GM18868 (cell line): ENCODE measurements around the gene TSPAN16.

ENCODE experiments used
- ATAC-seq: cut with Tn5 transposase; IDR thresholded peaks from one replicate; pipeline ENCODE4 v1.9.1; 2021; ENCODE audit warnings: mild to moderate bottlenecking, moderate library complexity; ENCODE audit not compliant: unreplicated experiment

TSPAN16 gene

GRCh38 chr19:11267316-11268085 is 28.5 kb upstream of the TSPAN16 start:
- no peak for ATAC-seq

- ATAC-seq: no peak
Measured at GRCh38 chr19:11268783-11269267, 27.1 kb upstream of the TSPAN16 start.

DNA sequence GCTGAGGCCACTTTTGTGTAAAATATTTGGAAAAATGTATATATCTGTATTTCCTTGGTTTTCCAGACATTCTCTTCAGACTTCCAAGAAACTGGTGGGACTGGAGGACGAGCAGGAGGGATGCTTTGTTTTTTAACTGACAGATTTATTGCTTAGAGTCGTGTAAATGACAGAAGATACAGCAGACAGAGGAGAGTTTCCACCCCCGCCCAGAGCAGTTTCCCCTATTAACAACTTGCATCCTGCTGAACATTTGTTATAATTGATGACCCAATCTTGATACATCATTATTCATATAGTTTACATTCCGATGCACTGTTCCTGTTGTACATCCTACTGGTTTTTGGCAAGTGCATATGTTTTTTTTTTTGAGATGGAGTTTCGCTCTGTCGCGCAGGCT is 26.6 kb upstream of the TSPAN16 start:
- no peak for ATAC-seq

DNA sequence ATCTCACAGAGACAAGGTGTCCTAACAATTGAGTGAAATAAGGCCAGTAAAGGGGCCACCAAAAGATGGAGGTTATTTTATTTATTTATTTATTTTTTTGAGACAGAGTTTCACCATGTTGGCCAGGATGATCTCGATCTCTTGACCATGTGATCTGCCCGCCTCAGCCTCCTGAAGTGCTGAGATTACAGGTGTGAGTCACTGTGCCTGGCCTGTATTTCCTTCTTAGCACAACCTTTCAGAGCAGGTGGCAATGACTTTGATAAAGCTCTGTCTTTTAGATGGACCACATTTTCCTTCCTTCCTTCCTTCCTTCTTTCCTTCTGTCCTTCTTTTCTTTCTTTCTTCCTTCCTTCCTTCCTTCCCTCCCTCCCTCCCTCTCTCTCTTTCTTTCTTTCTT is 22.7 kb upstream of the TSPAN16 start:
- ATAC-seq: no peak

- ATAC-seq: no peak
Measured at GRCh38 chr19:11273989-11274388, 22.0 kb upstream of the TSPAN16 start.

- ATAC-seq: no peak
Measured at GRCh38 chr19:11274533-11275086, 21.4 kb upstream of the TSPAN16 start.

- ATAC-seq: no peak
Measured at GRCh38 chr19:11278670-11279069, 17.3 kb upstream of the TSPAN16 start.

- ATAC-seq: no peak
Measured at GRCh38 chr19:11279505-11280236, 16.3 kb upstream of the TSPAN16 start.

DNA sequence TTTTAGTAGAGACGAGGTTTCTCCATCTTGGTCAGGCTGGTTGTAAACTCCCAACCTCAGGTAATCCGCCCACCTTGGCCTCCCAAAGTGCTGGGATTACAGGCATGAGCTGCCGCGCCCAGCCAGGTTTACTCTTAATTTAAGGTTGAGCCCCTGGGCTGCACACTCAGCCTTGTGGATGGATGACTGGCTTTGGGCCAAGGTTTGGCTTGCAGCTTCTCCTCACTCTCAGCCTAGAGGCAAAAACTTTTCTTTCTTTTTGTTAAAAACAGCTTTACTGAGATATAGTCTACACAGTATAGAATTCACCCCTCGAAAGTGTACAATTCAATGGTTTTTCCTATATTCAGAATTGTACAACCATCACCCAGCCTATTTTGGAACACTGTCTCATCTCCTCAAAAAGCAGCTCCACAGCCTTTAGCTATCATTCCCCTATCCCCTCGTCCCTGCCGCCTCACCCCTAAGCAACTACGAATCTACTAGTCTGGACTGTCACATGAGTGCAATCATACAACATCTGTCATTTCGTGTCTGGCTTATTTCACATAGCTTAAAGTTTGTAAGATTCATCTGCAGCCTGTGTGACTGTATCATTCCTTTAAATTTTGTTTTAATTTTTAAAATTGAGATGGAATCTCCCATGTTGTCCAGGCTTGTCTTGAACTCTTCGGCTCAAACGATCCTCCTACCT is 14.5 kb upstream of the TSPAN16 start:
- ATAC-seq: no peak

GRCh38 chr19:11284515-11284914 is 11.4 kb upstream of the TSPAN16 start:
- no peak for ATAC-seq

DNA sequence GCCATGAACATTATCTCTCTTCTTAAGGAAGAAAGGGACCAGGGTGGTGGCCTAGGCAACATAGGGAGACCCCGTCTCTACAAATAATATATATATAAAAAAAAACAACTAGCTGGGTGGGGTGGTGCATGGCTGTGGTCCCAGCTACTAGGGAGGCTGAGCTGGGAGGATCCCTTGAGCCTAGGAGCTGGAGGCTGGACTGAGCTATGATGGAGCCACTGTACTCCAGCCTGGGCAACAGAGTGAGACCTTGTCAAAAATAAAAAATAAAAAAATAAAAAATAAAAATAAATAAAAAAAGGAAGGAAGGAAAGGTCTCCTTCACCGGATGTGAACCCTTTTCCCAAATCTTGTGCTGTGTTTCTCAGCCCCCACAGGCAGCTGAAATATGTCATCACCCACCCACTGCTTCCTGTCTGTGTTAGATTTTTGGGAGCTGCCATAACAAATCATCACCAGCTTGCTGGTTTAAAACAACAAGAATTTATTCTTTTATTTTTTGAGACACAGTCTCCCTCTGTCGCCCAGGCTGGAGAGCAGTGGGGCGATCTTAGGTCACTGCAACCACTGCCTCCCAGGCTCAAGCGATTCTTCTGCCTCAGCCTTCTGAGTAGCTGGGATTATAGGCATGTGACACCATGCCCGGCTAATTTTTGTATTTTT is 9.5 kb upstream of the TSPAN16 start:
- no peak for ATAC-seq

DNA sequence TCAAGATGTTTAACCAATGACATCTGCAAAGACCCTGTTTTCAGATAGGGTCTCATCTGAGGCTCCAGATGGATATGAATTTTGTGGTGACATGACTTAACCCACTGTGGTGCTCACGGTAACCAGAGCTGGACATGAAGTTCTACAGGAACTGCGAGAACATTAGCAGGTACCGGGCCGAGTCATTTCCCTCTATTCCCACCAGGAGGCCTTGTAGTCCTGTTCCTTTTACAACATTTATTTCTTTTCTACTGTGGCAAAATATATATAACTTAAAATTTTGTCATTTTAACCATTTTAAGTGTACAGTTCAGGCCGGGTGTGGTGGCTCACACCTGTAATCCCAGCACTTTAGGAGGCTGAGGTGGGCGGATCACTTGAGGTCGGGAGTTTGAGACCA is 7.6 kb upstream of the TSPAN16 start:
- no peak for ATAC-seq

GRCh38 chr19:11290256-11290655 is 5.7 kb upstream of the TSPAN16 start:
- ATAC-seq: no peak

DNA sequence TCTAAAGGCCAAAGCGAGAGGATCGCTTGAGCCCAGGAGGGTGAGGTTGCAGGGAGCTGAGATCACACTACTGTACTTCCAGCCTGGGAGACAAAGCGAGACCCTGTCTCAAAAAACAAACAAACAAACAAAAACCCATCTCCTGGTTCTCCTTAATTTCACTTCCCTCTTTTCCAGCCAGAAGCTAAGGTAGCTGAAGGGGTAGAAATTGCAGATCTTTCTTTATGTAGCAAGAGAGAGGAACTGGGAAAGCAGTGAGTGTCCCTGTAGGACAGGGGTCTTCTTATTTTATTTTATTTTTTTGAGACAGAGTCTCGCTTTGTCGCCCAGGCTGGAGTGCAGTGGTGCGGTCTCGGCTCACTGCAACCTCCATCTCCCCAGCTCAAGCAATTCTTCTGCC is 4.5 kb upstream of the TSPAN16 start:
- ATAC-seq: no peak

- no peak for ATAC-seq
Measured at GRCh38 chr19:11291991-11292390, 4.0 kb upstream of the TSPAN16 start.

DNA sequence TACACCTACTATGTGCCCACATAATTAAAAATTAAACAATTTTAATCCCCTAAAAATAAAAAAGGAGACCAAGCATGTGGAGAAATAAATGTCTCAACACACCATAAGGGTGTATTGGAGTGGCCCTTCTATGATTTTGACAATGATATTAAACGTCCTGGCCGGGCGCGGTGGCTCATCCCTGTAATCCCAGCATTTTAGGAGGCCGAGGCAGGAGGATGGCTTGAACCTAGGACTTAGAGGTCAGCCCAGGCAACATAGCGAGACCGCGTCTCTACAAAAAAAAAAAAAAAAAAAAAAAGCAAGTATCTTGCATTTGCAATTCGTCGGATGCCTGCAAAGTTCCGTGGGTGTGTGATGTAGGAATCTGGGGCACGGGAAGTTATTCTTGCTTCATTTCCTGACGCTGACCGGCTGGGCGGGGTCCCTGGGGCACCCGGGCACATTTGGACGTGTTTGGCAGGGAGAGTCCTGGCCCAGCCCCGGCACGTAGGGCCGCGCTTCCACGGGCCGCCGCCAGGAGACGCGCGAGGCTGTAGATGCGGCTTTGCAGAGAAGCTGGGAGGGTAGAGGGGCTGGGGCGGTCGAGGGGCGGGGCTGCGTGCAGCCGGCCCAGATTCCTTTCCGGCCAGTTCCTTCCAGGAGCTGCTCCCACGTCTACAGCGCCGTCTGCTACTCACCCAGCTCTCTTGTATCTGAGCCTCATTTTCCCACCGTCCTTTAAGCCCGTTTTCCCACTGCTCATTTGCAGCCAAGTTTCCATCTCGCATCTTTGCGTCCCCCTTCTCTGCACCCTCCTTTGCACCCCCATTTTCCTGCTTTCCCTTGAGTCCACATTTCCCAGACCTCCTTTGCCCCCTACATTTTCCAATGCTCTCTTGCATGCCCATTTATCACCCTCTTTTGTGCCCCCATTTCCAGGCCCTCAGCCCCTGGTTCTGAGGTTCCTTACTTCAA is 2.2 kb upstream of the TSPAN16 start:
- ATAC-seq: no peak

- ATAC-seq: no peak
Measured at GRCh38 chr19:11295180-11295579, 780 bp upstream of the TSPAN16 start.

GRCh38 chr19:11296264-11296663 is 304 bp downstream of the TSPAN16 start:
- ATAC-seq: no peak

GRCh38 chr19:11299946-11300810 is 4.2 kb downstream of the TSPAN16 start:
- ATAC-seq: no peak
